Effector memory CD4-positive, alpha-beta T cell (primary cell): Measurements from ENCODE around the gene CCDC88A.

Experiments used
- DNase-seq, 3 donors: peaks; one replicate each; pipeline ENCODE4 v3.0.0-alpha.2; 2020
- H3K27ac ChIP-seq: 2 replicates; pipeline ENCODE4 v1.7.0; 2013; ENCODE audit warnings: mild to moderate bottlenecking, low read length, moderate library complexity; ENCODE audit not compliant: insufficient read depth, poor library complexity, severe bottlenecking
- H3K27me3 ChIP-seq: replicated peaks from 2 replicates; pipeline ENCODE4 v1.7.0; 2013; ENCODE audit warnings: mild to moderate bottlenecking, low read length; ENCODE audit not compliant: insufficient read depth, control insufficient read depth, poor library complexity, severe bottlenecking
- H3K36me3 ChIP-seq: 2 replicates; pipeline ENCODE4 v1.7.0; 2013; ENCODE audit warnings: mild to moderate bottlenecking, low read length, moderate library complexity; ENCODE audit not compliant: control insufficient read depth, insufficient read depth
- H3K4me1 ChIP-seq: 2 replicates; pipeline ENCODE4 v1.7.0; 2013; ENCODE audit warnings: low read length, mild to moderate bottlenecking; ENCODE audit not compliant: control insufficient read depth, insufficient read depth, poor library complexity, severe bottlenecking
- H3K4me3 ChIP-seq: 2 replicates; pipeline ENCODE4 v1.7.0; 2013; ENCODE audit warnings: low read length, low read depth, mild to moderate bottlenecking; ENCODE audit not compliant: insufficient read depth, poor library complexity, severe bottlenecking
- H3K9me3 ChIP-seq: 2 replicates; pipeline ENCODE4 v1.7.0; 2013; ENCODE audit warnings: mild to moderate bottlenecking, low read length, moderate library complexity; ENCODE audit not compliant: control insufficient read depth

CCDC88A gene

DNA sequence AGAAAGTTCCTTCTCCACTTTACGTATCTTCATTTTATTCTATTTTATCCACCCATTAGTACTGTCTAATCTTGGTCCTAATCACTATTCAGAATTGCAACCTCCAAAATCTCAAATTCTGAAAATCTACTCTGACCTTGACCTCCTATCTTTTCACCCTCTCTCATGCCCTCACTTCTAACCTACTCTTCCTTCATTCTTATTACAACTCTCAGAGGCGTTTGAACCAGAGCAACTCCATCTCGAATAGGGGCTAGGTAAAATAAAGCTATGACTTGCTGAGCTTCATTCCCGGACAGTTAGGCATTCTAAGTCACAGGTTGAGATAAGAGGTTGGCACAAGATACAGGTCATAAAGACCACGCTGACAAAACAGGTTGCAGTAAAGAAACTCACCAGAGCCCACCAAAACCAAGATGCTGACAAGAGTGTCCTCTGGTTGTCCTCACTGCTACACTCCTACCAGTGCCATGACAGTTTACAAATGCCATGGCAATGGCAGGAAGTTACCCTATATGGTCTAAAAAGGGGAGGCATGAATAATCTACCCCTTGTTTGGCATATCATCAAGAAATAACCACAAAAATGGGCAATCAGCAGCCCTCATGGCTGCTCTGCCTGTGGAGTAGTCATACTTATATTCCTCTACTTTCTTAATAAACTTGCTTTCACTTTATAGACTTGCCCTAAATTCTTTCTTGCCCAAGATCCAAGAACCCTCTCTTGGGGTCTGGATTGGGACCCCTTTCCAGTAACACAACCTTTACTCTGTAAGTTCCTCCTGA is 11.4 kb downstream of the CCDC88A start:
- H3K9me3 ChIP-seq = no peaks in the 10 kb centered on the region
- H3K4me1 ChIP-seq = no peaks in the 10 kb centered on the region
- no peak overlapping the region for H3K4me3 ChIP-seq
- H3K36me3 ChIP-seq = no peaks in the 10 kb centered on the region
- DNase-seq = no peak
- H3K27me3 ChIP-seq = no peaks in the 10 kb centered on the region
- H3K27ac ChIP-seq = no peak overlapping the region

DNA sequence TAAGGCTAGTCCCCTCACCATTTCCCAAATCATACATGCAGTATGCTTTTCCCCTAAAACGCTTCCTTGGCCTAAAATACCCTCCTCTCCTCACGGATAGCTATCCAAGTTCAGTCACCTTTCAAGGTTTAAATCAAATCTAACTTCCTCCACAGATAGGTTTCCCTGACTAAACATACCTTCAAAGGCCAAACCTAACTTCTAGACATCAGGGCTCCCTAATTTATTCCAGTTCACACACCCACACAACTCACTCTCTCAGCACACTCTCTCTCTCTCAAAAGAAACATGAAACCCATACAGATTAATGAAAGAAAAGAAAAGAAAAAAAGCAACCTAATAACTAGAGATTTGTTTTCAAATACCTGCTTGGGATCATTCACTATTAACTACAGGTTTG is 14.5 kb downstream of the CCDC88A start:
- no peak for DNase-seq
- H3K27ac ChIP-seq = no peak overlapping the region
- no peaks in the 10 kb centered on the region for H3K27me3 ChIP-seq
- H3K36me3 ChIP-seq = no peaks in the 10 kb centered on the region
- H3K9me3 ChIP-seq = no peaks in the 10 kb centered on the region
- no peaks in the 10 kb centered on the region for H3K4me1 ChIP-seq
- no peak overlapping the region for H3K4me3 ChIP-seq

DNA sequence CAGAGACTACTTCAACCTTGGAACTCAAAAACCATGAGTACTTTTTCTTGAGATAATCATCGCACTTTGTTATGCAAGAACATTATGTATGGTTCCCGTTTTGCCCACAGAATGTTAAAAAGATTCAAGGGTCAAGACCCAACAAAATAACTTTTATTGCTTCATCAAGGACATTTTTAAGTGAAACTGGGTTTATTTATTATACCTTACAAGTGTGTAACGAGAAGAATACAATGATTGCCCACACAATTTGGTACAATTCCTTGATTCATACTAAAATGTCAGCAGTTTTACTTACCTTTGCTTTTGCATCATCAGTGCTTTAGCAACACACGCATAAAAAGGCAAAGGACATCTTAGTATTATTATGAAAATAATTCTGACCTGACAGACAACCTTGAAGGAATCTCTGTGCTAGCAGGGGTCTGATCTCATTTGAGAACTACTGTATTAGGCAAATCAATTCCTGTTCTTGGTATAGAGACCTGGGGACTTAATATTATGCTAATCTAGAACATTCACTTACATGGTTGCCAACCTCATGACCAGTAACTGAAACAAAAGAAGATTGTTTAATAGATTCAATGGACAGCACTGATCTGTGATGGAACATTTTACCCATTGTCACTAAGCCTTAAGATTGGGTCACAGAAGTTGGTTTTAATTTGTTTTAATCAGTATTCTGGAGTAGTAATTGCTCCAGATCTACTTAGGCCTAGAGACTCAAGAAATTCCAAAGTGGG is 16.2 kb downstream of the CCDC88A start:
- Histone ChIP-seq H3K36me3 (no peaks in the 10 kb centered on the region), H3K4me3 (no peak overlapping the region), H3K27ac (no peak overlapping the region), H3K27me3 (no peaks in the 10 kb centered on the region), H3K4me1 (no peaks in the 10 kb centered on the region), H3K9me3 (no peaks in the 10 kb centered on the region)
- no peak for DNase-seq

DNA sequence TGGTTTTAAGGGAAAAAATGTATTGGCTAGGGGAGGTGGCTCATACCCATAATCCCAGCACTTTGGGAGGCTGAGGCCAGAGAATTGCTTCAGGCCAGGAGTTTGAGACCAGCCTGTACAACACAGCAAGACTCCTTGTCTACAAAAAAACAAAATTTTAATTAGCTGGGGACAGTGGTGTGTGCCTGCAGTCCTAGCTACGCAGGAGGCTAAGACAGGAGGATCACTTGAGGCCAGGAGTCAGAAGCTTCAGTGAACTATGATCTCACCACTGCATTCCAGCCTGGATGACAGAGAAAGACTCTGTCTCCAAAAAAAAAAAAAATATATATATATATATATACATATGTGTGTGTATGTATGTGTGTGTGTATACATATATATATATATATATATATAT is 18.5 kb downstream of the CCDC88A start:
- DNase-seq = no peak
- Histone ChIP-seq H3K4me1 (no peaks in the 10 kb centered on the region), H3K36me3 (no peaks in the 10 kb centered on the region), H3K27ac (no peak overlapping the region), H3K9me3 (no peaks in the 10 kb centered on the region), H3K27me3 (no peaks in the 10 kb centered on the region), H3K4me3 (no peak overlapping the region)

DNA sequence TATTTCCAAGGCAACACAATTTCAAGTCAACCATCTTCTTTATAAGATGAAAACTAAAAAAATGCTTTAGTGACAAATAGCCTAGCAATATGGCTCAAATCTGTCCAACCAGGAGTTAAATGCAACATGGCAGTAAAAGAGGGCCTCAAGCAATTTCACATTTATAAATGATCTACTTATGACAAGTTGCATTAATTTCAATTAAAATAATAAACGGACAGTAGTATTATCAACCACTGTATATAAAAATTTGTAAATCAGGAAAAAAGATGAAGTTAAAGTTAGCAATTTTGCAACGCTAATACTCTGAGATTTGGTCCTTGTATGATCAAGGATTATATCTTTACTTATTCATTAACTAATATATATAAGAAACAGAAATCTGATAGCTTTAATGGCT is 19.3 kb downstream of the CCDC88A start:
- no peaks in the 10 kb centered on the region for H3K27me3 ChIP-seq
- H3K27ac ChIP-seq = no peak overlapping the region
- DNase-seq = no peak
- no peaks in the 10 kb centered on the region for H3K9me3 ChIP-seq
- H3K4me3 ChIP-seq = no peak overlapping the region
- no peaks in the 10 kb centered on the region for H3K36me3 ChIP-seq
- H3K4me1 ChIP-seq = no peaks in the 10 kb centered on the region

DNA sequence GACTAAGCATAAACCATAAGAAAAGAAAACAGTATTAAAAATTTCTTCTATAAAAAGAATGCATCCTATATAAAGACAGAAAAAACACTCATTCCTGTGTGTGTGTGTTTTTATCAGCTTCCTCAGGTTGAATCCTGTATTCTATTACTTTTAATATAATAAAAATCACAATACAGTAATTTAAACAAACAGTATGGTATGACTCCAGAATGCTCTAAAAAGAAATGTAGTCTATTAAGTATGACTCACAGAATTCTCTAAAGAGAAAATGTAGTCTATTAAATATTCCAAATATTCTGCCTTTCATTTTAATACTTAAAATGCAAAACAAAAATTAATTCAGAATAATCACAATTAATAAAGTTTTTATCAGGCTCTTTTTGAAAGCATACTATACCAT is 19.8 kb downstream of the CCDC88A start:
- no peaks in the 10 kb centered on the region for H3K27me3 ChIP-seq
- no peak overlapping the region for H3K27ac ChIP-seq
- no peaks in the 10 kb centered on the region for H3K9me3 ChIP-seq
- no peak overlapping the region for H3K4me3 ChIP-seq
- H3K4me1 ChIP-seq = no peaks in the 10 kb centered on the region
- no peaks in the 10 kb centered on the region for H3K36me3 ChIP-seq
- no peak for DNase-seq

DNA sequence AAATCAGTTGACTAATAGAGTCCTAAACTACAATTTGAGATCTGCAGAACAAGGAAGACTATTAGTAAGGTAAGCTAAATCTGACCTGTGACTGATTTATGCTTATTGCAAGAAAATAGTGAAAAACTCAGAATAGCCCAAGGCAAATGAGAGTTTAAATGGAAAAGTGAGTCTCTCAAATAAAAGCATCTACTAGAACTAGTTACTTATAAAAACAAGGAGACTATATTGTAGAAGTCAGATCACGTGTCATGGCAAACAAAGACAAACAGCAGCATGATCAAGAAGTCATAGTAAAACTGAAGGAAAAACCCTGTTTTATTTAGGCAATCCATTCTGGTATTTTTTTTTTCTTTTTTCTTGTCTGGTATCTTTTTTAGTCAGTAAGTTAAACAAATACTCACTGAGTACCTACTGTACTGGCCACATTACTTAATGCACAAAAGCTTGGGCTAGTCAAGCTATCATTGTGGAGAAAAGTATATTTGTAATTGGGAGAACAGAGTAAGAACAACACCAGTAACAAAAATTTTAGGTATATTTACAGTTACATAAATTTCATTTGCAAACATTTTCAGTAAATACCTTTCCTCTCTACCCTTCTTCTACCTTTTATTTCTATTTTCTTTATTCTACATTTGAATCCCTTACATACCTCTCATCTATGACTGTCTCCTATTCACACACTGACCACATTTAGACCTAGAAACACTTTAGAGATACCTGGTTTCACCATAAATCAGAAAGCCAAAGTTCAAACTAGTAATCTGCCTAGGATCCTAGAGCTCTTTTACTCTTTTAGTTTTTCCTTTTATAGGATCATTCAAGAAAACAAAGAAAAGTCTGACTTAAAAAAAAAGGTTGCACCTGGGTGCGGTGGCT is 23.7 kb downstream of the CCDC88A start:
- no peak overlapping the region for H3K27ac ChIP-seq
- no peaks in the 10 kb centered on the region for H3K36me3 ChIP-seq
- DNase-seq = no peak
- no peaks in the 10 kb centered on the region for H3K4me1 ChIP-seq
- no peaks in the 10 kb centered on the region for H3K27me3 ChIP-seq
- no peak overlapping the region for H3K4me3 ChIP-seq
- no peaks in the 10 kb centered on the region for H3K9me3 ChIP-seq

DNA sequence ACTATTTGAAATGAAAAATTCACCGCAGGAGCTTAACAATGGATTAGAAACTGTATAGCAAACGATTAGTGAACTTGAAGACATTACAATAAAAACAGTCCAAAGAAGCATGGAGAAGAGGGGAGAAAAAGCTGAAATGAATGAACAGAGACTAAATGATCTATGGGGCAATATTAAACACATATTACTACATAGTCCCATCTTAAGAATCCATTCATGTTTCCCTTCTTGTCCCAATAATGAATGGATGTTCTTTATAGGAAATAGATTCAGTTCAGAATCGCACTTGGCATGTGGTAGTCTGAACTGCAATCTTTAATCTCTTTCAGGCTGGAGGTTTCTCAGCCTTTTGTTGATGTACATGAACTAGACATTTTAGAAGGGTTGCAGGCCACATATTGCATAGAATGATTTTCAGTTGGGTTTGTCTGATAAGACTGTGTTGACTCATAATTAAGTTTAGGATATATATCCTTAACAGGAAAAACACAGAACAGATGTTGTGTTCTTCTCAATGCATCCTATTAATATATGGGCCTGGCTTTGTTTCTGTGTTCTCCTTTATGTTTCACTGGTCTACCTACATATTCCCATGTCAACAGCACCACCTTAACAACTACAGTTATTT is 27.9 kb downstream of the CCDC88A start:
- no peak for DNase-seq
- Histone ChIP-seq H3K4me1 (no peaks in the 10 kb centered on the region), H3K27me3 (no peaks in the 10 kb centered on the region), H3K27ac (no peak overlapping the region), H3K9me3 (no peaks in the 10 kb centered on the region), H3K4me3 (no peak overlapping the region), H3K36me3 (no peaks in the 10 kb centered on the region)

DNA sequence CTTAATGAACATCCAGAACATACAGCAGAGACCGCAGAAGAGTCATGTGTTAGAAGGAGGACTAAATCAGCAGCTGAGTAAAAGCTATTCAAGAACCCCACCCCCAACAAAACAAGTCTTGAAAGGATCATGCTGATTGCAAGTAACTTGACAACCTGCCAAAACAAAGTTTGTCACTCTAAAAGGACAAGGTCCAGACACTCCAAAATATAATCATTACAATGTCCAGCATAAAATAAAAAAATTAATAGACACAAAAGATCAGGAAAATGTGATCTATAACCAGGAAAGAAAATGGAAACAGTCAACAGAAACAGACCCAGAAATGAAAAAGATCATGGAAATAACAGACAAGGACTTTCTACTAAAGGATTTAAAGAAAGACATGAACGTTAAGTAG is 28.5 kb downstream of the CCDC88A start:
- Histone ChIP-seq H3K9me3 (no peaks in the 10 kb centered on the region), H3K4me1 (no peaks in the 10 kb centered on the region), H3K36me3 (no peaks in the 10 kb centered on the region), H3K27me3 (no peaks in the 10 kb centered on the region), H3K27ac (no peak overlapping the region), H3K4me3 (no peak overlapping the region)
- DNase-seq = no peak
